Stimulated activated CD8-positive, alpha-beta memory T cell treated with anti-CD3 and anti-CD28 coated beads, Interleukin-7, amount 100 ng/mL, for 1 hour (primary cell): ENCODE measurements around the gene EIF4EBP2.

ENCODE experiments used
- DNase-seq, 2 donors: peaks; one replicate each; pipeline ENCODE4 v3.0.0-alpha.2; 2020; ENCODE audit warnings: low read depth in 2 of 2

Gene EIF4EBP2

DNA sequence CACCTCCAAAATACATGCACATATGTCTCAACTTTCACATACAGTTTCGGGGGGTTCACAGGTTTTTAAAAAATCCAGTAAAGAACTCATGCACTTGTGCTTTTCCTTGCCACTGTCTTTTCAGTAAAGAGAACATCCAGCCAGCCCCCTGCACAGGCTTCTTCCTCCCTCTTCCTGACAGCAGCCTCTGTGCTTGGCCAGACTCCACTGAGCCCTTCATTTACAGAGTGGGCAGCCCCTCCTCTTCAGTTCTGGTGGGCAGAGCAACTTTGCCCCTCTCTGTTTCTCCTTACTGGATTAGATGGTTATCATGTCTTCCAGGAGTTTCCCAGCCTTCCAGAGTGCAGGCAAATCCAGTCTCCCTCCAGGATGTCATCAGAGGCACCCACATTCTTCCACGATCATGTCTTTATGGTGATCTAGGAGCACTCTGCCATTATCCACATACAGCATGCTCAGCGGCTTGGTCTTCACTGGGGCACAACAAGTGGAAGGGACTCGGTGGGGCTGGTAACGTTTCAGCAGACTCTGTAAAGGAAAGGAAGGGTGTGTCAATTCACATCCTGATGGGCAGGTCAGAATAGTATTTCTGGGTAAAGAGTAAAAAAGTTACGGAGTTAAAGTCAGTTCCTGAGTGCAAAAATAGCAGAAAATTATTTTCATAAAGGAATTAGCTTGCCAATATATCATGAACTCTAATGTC, 28.8 kb downstream of the EIF4EBP2 start:
- no peak for DNase-seq

GRCh38 chr10:70433581-70434280, 29.8 kb downstream of the EIF4EBP2 start:
- DNase-seq: no peak

- no peak for DNase-seq
Observed at GRCh38 chr10:70435241-70436085, 31.5 kb downstream of the EIF4EBP2 start.

DNA sequence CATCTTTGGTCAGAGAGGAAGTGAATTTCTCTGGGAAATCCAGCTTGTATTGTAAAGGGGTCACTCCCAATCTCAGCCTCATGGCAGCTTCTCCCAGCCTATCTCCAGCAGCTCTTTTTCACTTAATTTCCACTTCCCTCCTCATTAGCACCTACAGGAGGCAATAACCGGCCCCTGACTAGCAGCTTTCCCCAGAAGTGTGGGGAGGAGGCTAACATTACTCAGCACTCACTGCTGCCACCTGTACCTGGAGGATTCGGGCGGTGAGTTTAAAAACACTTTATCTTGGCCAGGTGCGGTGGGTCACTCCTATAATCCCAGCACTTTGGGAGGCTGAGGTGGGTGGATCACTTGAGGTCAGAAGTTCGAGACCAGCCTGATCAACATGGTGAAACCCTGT, 33.8 kb downstream of the EIF4EBP2 start:
- DNase-seq: no peak

DNA sequence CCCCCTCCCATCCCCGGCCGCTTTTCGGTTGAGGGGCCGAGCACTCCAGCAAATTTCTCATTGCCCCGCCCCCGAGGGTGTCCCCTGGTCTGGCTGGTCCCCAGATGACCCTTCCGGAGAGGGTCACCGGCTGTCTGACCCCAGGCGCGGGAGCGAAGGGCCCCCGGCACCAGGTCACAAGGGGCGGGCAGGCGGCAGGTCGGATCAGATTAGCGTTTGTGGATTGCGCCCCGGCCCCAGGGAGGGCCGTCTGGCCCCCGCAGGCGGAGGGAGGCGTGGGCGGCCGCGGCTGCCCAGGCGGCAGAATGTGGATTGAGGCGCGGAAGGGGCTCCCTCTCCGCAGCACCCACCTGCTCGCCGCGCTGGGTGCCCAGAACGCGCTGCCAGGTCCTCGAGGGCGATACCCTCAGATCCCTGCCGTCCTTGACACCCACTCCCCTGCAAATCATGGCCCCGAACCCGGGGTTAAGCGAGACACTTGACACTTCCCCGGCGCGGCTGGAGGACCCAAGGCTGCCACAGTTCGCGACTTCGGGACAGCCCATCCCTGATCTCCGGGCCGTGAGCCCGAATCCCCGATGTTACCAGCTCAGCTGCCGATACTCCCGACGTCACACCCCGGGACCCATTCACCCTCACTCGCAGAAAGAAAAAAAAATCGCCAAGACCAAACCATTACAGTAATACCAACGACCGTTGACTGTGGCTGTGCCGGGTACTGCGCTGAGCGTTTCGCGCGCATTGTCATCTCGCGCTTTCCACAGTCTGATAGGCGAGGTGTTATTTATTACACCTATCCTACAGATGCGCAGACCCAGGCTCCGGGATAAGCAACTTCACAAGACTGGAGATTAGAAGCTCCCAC, 36.6 kb downstream of the EIF4EBP2 start:
- no peak for DNase-seq

- DNase-seq: no peak
Observed at GRCh38 chr10:70441161-70441894, 37.4 kb downstream of the EIF4EBP2 start, which contains the start of gene NODAL. TSS of gene NODAL (minus strand) at chr10:70441681. CDS start at chr10:70441667, 14 bp downstream.

- no peak for DNase-seq
Observed at GRCh38 chr10:70441895-70442309, 38.0 kb downstream of the EIF4EBP2 start.

GRCh38 chr10:70442332-70442988, 38.5 kb downstream of the EIF4EBP2 start:
- DNase-seq: no peak

GRCh38 chr10:70444744-70445143, 40.8 kb downstream of the EIF4EBP2 start:
- DNase-seq: no peak

DNA sequence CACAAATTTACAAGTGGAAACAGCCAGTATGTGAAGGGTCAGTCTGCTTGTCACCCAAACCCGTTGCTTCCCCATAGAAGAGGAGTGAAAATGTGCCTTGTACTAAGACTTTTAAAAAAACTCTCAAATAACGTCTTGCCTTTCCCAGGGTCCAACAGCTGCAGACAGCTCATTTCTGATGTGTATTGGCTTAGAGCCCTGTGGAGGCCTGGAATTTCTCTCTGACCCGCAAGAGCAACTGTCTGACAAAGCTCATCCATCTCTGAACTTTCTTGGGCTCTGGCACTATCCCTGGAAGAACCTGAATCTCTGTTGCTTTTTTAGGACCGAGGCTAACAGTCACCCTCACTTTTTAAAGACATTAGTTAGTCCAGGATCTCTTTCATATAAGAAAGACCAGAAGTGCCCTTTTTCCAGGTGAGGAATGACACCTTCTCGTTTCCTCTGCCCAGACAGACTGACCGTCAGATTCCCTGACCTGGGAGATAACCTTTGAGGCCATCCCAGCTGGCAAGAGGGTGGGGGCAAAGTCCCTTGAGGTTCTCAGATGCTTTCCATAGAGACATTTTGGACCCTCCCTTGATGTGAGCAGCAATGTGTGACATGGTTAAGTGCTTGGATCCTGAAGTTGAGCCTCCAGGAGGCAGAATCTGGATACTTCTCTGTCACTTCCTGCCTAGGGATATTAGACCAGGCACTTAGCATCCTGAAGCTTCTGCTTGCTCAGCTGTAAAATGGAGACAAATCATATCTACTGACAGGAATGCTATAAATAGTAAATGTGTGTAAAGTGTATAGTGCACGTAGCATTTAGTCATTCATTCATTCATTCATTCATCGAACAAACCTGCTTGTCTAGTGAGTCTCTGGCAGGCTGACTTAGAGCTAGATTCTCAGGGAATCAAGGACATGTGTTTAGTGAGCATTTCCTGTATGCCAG, 42.0 kb downstream of the EIF4EBP2 start:
- no peak for DNase-seq

- DNase-seq: no peak
Observed at GRCh38 chr10:70448236-70448635, 44.3 kb downstream of the EIF4EBP2 start.

- no peak for DNase-seq
Observed at GRCh38 chr10:70455213-70455630, 51.3 kb downstream of the EIF4EBP2 start.

GRCh38 chr10:70456164-70456563, 52.2 kb downstream of the EIF4EBP2 start:
- DNase-seq: no peak

- no peak for DNase-seq
Observed at GRCh38 chr10:70457759-70458305, 53.9 kb downstream of the EIF4EBP2 start.

DNA sequence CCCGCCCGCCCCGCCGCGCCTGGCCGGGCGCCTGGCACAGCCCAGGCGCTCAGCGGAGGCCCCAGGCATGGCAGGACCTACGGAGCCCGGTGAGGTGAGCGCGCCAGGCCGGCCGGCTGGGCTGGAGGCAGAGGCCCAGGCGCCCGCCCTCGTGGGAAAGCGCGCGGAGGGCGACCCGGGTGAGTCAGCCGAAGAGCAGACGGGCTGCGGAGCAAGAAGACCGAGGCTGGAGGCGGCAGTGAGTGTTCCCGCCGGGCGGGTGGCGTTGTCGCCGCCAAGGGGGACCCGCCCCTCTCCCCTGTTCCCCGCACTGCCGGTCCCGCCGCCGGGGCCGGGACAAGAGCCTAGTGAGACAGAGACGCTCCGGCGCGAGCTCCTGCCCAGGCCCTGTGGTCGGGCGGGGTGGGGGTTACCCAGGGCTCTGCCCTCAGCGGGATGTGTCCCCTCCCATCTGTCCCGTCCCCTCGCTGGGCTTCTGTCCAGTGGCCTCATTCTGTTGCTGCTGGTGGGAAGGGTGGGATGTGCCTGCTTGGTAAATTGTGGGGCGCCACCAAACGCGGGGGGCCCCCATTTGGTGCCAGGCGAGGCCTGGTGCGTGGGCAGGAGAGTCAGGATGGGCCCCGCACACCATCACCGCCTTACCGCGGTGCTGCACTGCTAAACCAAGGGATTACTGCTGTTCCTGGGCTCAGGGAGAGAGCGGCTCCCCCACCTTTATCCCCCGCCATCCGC, 54.5 kb downstream of the EIF4EBP2 start:
- DNase-seq: no peak

DNA sequence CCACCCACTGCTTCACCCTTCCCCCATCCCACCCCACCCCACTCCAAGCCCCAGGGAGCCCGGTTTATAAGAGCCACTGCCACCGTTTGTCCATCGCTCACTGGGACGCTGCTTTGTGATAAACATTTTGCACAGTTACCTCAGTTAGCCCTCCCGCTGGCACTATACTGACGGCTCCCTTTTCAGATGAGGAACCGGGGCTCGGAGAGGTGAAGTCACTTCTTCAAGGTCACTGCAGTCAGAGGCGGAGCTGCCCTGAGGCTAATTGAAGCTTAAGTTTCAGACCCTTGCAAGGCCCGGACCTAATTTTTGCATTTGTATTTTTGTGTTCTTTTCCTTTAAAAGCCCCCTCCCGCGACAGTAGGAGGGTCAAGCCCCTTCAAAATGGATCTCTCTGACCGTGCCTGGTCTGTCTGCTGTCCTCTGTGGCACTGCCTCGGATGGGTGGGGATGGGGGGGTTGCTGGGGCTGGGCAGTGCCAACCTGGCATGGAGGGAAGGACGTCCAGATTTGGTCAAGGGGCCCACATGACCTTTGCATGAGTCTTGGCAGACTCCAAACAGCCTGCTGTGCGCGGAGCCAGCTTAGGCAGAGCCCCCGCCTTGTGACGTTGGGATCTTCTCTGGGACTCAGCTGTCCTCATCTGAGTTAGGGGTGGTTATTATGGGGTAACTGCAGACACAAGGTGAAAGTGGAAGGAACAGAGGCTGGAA, 55.3 kb downstream of the EIF4EBP2 start:
- no peak for DNase-seq

DNA sequence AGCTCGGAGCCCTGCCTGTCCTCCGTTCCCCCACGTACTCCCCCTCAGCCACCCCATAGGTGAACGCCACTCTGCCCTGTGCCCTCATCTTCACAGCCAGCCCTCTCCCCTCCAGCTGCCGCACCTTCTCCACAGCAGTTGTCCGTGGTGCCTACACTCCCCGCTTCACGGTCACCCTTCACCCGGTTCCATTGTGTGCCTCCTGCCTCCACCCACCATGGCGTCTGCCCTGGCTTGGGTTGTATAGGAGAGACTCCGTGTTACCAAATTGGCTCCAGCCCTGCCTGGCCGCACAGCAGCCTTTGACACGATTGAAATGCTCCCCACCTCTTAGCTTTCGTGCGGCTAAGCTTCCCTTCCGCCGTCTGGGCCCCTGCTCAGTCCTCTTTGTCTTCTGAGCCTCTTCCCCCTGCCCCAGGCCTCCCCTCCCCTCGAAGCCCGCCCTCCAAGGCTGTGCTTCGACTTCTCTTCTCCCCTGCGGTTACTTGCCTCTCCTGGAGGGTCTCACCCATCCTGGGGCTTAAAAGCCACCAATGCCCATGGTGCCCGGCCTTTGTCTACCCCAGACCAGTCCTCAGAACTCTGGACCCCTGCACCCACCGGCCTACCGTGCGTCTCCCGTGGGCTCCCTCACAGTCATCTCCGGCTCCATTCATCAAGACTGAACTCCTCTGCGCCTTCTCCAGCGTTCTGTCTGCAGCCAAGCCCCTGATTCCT, 56.0 kb downstream of the EIF4EBP2 start:
- no peak for DNase-seq
